ENCODE data around the gene SURF4. TPM values are rescaled to one million over a fixed set of nuclear protein-coding genes. Genes with fewer than 3 reads are reported as not detected.

The SURF4 gene
- total RNA-seq, 1 experiment from 2014 or later, result 134 TPM

DNA sequence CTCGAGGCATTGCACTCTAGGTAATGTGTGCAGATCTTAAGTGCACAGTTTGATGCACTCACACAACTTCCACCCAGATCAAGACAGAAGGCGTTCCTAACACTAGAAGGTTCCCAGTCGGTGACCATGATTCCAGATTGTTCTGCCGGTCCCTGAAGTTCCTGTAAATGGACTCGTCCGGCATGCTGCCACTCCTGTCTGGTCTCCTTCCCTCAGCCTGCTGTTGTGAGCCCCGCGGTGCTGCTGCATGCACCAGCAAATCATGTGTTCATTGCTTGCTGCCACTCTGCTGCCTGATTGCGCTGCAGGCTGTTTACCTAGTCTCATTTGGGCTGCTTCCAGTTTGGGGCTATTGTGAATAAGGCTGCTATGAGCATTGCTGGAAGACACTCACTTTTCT is 11.8 kb upstream of the SURF4 start (continued):
- no peak for TF ChIP-seq POLR2A (IDR thresholded peaks at IDR 0.05; ENCODE audit: borderline replicate concordance, extremely low read depth, insufficient read depth, insufficient read length)
- TF ChIP-seq CBX3 (IDR thresholded peaks at IDR 0.05; ENCODE audit: low read depth), result no peak
- TF ChIP-seq, protein P1, sequence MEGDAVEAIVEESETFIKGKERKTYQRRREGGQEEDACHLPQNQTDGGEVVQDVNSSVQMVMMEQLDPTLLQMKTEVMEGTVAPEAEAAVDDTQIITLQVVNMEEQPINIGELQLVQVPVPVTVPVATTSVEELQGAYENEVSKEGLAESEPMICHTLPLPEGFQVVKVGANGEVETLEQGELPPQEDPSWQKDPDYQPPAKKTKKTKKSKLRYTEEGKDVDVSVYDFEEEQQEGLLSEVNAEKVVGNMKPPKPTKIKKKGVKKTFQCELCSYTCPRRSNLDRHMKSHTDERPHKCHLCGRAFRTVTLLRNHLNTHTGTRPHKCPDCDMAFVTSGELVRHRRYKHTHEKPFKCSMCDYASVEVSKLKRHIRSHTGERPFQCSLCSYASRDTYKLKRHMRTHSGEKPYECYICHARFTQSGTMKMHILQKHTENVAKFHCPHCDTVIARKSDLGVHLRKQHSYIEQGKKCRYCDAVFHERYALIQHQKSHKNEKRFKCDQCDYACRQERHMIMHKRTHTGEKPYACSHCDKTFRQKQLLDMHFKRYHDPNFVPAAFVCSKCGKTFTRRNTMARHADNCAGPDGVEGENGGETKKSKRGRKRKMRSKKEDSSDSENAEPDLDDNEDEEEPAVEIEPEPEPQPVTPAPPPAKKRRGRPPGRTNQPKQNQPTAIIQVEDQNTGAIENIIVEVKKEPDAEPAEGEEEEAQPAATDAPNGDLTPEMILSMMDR (IDR thresholded peaks at IDR 0.05 in 2 of 3, conservative IDR thresholded peaks at IDR 0.05 in 1 of 3; ENCODE audit: borderline replicate concordance in 1 of 3, insufficient read depth in 1 of 3, low read depth in 2 of 3, low read length in 2 of 3), result no peak

GRCh38 chr9:133386338-133386737 is 10.5 kb upstream of the SURF4 start:
- Histone ChIP-seq H2AFZ (ENCODE audit: low read depth, low read length, poor library complexity, severe bottlenecking) (no peak overlapping the region), H3K4me2 (ENCODE audit: low read length) (no peak overlapping the region), H3K4me1 (ENCODE audit: control insufficient read depth in 1 of 2, insufficient read depth in 2 of 2, low read length in 2 of 2) (no peaks in the 10 kb centered on the region), H3K27me3 (ENCODE audit: insufficient read depth, low read length) (no peaks in the 10 kb centered on the region), H3K9me3 (ENCODE audit: control insufficient read depth in 1 of 2, insufficient read depth in 1 of 2, low read depth in 1 of 2, low read length in 2 of 2) (peaks cover 0 to 10% of the 10 kb centered on the region in 2 experiments; a peak in 1 of 4 replicates), H3K36me3 (ENCODE audit: control insufficient read depth in 1 of 2, insufficient read depth in 2 of 2, low read length in 2 of 2) (no peaks in the 10 kb centered on the region), H3K79me2 (ENCODE audit: insufficient read depth, low read length) (no peaks in the 10 kb centered on the region), H3K9ac (ENCODE audit: low read length) (no peak overlapping the region), H3K9me2 (ENCODE audit: insufficient read depth) (no peaks in the 10 kb centered on the region), H3K27ac (ENCODE audit: low read depth, low read length) (no peak overlapping the region), H3K4me3 (replicated peaks in 1 of 2; ENCODE audit: low read depth in 1 of 2, low read length in 2 of 2) (no peak overlapping the region), H4K20me1 (ENCODE audit: insufficient read depth) (no peaks in the 10 kb centered on the region)
- intact Hi-C loops (cut with micrococcal nuclease), result no loop called here
- POLR2A ChIA-PET, result no interaction called here
- DNase-seq (ENCODE audit: low read depth, low spot score) (no peak), ATAC-seq (no peak)
- BruUV-seq (replicated peaks), result no TSS peak
- RAD21 ChIA-PET (ENCODE audit: low non-redundant PET in 1 of 2, low total read pairs in 2 of 2, uncharacterized antibody in 2 of 2, unreplicated experiment in 2 of 2), result no interaction called here
- TF ChIP-seq EGR1 (IDR thresholded peaks at IDR 0.05; ENCODE audit: low read depth) (no peak), JUND (IDR thresholded peaks at IDR 0.05) (no peak), POLR2A (IDR thresholded peaks at IDR 0.05; ENCODE audit: borderline replicate concordance, extremely low read depth, insufficient read depth, insufficient read length) (no peak), ZNF274 (IDR thresholded peaks at IDR 0.05; ENCODE audit: low read depth, low read length) (no peak), SP1 (IDR thresholded peaks at IDR 0.05; ENCODE audit: low read depth) (no peak), TCF7L2 (IDR thresholded peaks at IDR 0.05; ENCODE audit: borderline replicate concordance, extremely low read depth, insufficient read depth, insufficient read length) (no peak), FOSL1 (IDR thresholded peaks at IDR 0.05; ENCODE audit: low read depth) (no peak), SRF (IDR thresholded peaks at IDR 0.05; ENCODE audit: low read depth) (no peak), EZH2 (IDR thresholded peaks at IDR 0.05) (no peak), ZFX (IDR thresholded peaks at IDR 0.05) (no peak), RAD21 (IDR thresholded peaks at IDR 0.05; ENCODE audit: low read depth) (no peak)
- TF ChIP-seq, protein P1 (IDR thresholded peaks at IDR 0.05 in 2 of 3, conservative IDR thresholded peaks at IDR 0.05 in 1 of 3; ENCODE audit: borderline replicate concordance in 1 of 3, insufficient read depth in 1 of 3, low read depth in 2 of 3, low read length in 2 of 3), result no peak
- TF ChIP-seq, protein P2, sequence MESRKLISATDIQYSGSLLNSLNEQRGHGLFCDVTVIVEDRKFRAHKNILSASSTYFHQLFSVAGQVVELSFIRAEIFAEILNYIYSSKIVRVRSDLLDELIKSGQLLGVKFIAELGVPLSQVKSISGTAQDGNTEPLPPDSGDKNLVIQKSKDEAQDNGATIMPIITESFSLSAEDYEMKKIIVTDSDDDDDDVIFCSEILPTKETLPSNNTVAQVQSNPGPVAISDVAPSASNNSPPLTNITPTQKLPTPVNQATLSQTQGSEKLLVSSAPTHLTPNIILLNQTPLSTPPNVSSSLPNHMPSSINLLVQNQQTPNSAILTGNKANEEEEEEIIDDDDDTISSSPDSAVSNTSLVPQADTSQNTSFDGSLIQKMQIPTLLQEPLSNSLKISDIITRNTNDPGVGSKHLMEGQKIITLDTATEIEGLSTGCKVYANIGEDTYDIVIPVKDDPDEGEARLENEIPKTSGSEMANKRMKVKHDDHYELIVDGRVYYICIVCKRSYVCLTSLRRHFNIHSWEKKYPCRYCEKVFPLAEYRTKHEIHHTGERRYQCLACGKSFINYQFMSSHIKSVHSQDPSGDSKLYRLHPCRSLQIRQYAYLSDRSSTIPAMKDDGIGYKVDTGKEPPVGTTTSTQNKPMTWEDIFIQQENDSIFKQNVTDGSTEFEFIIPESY (IDR thresholded peaks at IDR 0.05; ENCODE audit: extremely low read depth, insufficient replicate concordance, low read length), result no peak
- TF ChIP-seq, protein P3, sequence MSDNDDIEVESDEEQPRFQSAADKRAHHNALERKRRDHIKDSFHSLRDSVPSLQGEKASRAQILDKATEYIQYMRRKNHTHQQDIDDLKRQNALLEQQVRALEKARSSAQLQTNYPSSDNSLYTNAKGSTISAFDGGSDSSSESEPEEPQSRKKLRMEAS (IDR thresholded peaks at IDR 0.05), result no peak
- CTCF ChIA-PET, result no interaction called here

Data from HCT116 (cell line).